Activated CD8-positive, alpha-beta T cell treated with anti-CD3 and anti-CD28 coated beads, Interleukin-2, amount 10 ng/mL, durations not matched to agents 7 days and 5 days (primary cell): Measurements from ENCODE around the gene SACS. TPM values are rescaled to one million over a fixed set of nuclear protein-coding genes. Genes with fewer than 3 reads are reported as not detected.

Experiments
- ATAC-seq: fragments of 150-1000 bp; cut with Tn5 transposase; one replicate; pipeline ENCODE4 v1.10.0; 2021; ENCODE audit warnings: moderate library complexity
- CTCF ChIA-PET: fragments of 350-600 bp; sonication (Branson Sonifier 250); formaldehyde crosslinking; loops from one replicate; lab custom pipeline; 2021; ENCODE audit warnings: antibody characterized with exemption; lab: Charles Lee
- POLR2A ChIA-PET: fragments of 350-600 bp; sonication (Branson Sonifier 250); formaldehyde crosslinking; loops from one replicate; lab custom pipeline; 2021; ENCODE audit warnings: antibody characterized with exemption; lab: Charles Lee
- DNase-seq: peaks from one replicate; pipeline ENCODE4 v3.0.0-alpha.2; 2020
- H3K27ac Mint-ChIP-seq: one replicate; pipeline ENCODE4 v1.8.0; 2021; ENCODE audit warnings: mild to moderate bottlenecking, mixed read lengths
- H3K27me3 Mint-ChIP-seq: one replicate; pipeline ENCODE4 v1.8.0; 2021; ENCODE audit warnings: low read depth, mixed read lengths
- H3K36me3 Mint-ChIP-seq: one replicate; pipeline ENCODE4 v1.8.0; 2021; ENCODE audit warnings: low read depth, mixed read lengths
- H3K4me1 Mint-ChIP-seq: one replicate; pipeline ENCODE4 v1.8.0; 2021; ENCODE audit warnings: low read depth, mixed read lengths
- H3K4me3 Mint-ChIP-seq: one replicate; pipeline ENCODE4 v1.8.0; 2021; ENCODE audit warnings: mild to moderate bottlenecking, mixed read lengths
- H3K9me3 Mint-ChIP-seq: one replicate; pipeline ENCODE4 v1.8.0; 2022; ENCODE audit warnings: mixed read lengths; ENCODE audit not compliant: insufficient read depth
- total RNA-seq, 2 experiments: library from RNA; stranded (reverse); gene quantifications; one replicate each; pipeline ENCODE4 v1.2.3, GENCODE V29; 2021

SACS gene
- total RNA-seq, 2 experiments from 2014 or later, result 30.6 to 32.4 TPM

DNA sequence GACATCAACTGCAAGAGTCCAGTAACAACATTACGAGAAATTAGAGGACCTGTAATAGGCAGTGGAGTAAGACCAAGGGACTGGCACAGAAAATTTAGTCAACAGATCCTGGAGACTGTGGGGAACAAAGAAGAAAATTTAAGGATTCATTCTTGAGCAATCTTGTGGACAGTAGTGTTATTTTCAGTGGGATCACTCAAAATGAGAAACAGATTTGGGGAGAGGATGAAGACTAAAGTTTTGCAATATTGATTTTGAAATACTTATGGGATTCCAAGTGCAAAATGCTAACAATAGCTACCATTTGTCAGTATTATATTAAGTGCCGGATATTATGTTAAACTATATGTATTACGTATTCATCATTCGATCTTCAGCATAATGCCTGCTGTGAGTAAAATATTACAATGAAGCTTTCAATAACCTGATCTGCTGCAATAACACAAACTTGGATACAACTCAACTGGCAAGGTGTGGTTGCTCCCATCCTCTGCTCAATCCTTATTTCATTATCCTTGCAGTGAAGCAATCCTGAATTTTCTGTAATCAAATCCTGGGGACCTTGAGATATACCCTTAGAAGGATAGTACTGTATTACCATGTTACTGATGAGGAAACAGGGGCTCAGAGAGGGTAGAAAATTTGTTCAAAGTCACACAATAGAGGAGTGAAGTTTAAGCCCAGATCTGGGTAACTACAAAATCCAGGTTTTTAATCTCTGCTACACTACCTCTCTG is 84.2 kb downstream of the SACS start:
- Mint-ChIP-seq H3K27ac (no peak overlapping the region), H3K36me3 (peaks cover 81% of the 10 kb centered on the region), H3K27me3 (no peaks in the 10 kb centered on the region), H3K4me3 (no peak overlapping the region), H3K9me3 (peaks cover 3% of the 10 kb centered on the region), H3K4me1 (peaks cover 3% of the 10 kb centered on the region)
- ATAC-seq (no peak), DNase-seq (no peak)
- ChIA-PET CTCF (no interaction called here), POLR2A (interaction anchor here (1.1 kb wide), 1 partner anchor 20 kb away, joined by 3 read pairs; no protein-coding TSS in a partner anchor)

DNA sequence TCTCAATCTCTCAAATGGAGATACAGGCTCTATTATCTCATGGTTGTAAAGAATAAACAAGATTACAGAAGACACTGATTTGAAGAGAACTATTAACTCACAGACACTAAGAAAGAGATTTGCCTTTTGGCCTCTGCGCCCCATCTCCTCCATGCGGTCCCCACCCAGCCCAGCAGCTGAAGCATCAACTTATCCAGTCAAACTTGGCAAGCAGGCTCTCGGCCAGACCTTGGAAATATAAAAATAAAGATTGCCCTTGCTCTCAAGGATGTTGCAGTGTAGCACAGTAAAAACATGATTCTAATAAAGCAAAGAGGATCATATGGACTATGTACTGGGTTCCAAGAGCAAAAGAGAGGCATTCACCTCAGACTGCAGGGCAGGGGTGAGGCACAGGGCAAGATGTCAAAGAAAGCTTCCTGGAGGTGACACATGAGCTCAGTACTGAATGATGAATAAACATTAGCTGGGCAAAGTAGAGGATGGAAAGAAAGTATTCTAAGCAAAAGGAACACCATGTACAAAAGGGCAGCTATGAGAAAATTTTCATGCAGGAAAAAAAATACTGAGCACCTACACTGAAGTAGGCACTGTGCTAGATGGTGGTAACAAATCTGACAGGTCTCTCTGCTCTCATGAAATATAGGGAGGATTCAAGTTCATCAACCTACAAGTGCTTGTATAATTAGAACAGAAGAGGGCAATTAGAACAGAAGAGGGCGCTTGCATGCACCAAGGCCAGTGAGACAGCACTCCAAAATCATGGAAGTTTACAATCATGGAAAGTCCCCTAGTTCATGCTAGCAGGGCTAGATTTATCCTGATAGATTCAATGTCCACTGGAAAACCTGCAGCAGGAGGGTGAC is 85.0 kb downstream of the SACS start:
- POLR2A ChIA-PET, result no interaction called here
- H3K27me3 Mint-ChIP-seq, result no peaks in the 10 kb centered on the region
- H3K9me3 Mint-ChIP-seq, result peaks cover 3% of the 10 kb centered on the region
- no peak overlapping the region for H3K4me3 Mint-ChIP-seq
- H3K4me1 Mint-ChIP-seq, result peaks cover 3% of the 10 kb centered on the region
- CTCF ChIA-PET, result interaction anchor here (1.4 kb wide), 1 partner anchor 27 kb away, joined by 3 read pairs; no protein-coding TSS in a partner anchor
- ATAC-seq (no peak), DNase-seq (no peak)
- H3K36me3 Mint-ChIP-seq, result peaks cover 86% of the 10 kb centered on the region
- no peak overlapping the region for H3K27ac Mint-ChIP-seq

DNA sequence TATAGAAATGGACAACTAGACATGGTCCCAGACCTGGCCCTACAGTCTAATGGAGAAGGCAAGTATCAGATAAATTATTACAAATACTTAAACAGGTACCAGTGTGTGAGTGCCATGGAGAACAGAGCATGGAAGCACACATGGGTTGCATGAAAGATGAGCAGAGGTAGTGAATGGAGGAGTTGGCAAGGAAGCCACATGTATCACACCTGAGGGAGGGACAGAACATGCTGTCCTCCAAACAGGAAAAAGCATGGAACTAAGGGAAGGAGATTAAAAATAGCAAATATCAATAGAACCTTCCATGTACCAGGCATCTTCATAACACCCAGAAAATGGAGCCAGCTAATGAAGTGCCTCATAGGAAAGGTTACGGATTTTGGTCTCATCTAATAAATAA is 85.9 kb downstream of the SACS start:
- H3K4me3 Mint-ChIP-seq, result no peak overlapping the region
- ChIA-PET POLR2A (no interaction called here), CTCF (interaction anchor here (1.4 kb wide), 1 partner anchor 26 kb away, joined by 3 read pairs; no protein-coding TSS in a partner anchor)
- peaks cover 3% of the 10 kb centered on the region for H3K9me3 Mint-ChIP-seq
- DNase-seq (no peak), ATAC-seq (no peak)
- no peaks in the 10 kb centered on the region for H3K27me3 Mint-ChIP-seq
- peaks cover 83% of the 10 kb centered on the region for H3K36me3 Mint-ChIP-seq
- H3K27ac Mint-ChIP-seq, result no peak overlapping the region
- peaks cover 3% of the 10 kb centered on the region for H3K4me1 Mint-ChIP-seq

DNA sequence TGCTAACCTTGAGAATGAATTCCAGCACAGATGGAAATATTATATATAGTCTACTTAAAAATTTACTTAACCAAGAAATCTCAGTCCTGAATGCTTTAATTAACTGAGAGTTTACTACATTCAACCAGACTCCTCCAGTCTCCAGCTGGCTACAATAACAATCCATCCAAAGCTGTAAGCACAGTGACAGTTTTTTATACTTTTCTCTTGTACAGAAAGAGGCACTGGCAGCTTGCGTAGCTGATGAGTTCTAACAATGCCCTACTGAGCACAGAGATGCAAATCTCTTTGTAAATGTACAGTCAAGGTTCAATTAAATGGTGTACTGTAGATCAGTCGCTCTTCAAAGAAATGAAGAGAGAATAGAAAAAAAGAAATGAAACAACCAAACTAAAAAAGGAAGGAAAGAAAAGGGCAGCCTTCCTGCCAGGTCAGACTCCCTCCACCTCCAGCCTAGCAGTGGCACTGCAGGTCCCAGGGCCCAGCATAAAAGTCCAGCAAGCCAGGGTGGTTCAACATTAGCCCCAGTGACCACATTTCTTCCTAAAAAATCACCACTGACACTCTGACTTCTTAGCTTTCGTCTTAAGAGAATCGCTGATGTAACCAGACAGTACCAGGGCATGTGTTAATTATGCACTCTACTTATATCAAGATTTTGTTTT is 88.4 kb downstream of the SACS start:
- H3K27me3 Mint-ChIP-seq, result no peaks in the 10 kb centered on the region
- ChIA-PET CTCF (no interaction called here), POLR2A (no interaction called here)
- no peaks in the 10 kb centered on the region for H3K4me1 Mint-ChIP-seq
- peaks cover 80% of the 10 kb centered on the region for H3K36me3 Mint-ChIP-seq
- no peaks in the 10 kb centered on the region for H3K9me3 Mint-ChIP-seq
- no peak overlapping the region for H3K27ac Mint-ChIP-seq
- no peak overlapping the region for H3K4me3 Mint-ChIP-seq
- ATAC-seq (no peak), DNase-seq (no peak)

DNA sequence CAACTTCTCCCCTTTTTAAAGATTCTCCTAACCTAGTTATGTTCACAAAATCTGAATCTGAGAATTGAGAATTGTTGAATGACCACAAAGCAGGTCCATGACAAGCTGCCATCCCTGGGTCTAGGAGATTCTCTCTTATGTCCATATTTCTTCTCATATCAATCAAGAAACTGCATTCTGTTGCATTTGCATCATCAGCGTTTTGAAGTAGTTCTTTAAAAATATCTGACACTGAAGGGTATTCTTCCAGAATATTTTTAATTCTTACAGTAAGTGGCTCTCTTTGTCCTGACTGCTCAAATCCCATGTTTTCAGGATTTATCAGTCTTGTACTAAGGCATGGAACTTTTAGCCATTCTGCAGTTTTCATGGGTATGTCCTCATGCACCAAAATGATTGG is 94.3 kb downstream of the SACS start:
- POLR2A ChIA-PET, result no interaction called here

DNA sequence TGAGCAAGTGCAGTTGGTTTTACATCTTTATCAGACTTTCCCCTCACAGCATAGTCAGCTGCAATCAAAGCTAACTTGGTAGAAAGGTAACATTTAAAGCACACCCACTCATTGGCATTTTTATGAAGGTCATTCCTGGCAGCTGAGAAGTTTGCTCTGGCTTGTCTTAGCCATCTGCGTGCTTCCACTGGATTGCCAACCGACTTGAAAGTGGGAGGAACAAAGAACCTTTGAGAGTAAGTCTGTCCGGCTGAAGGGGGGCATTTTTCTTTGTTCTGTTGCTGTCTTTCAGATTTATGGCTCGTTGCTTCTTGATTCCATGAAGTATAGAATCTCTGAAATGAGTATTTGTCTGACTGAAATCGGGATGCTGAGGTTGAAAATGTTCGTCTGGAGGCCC is 103.1 kb downstream of the SACS start:
- Mint-ChIP-seq H3K27me3 (no peaks in the 10 kb centered on the region), H3K27ac (no peak overlapping the region), H3K36me3 (peaks cover 39% of the 10 kb centered on the region), H3K9me3 (peaks cover 12% of the 10 kb centered on the region), H3K4me3 (no peak overlapping the region), H3K4me1 (peaks cover 2% of the 10 kb centered on the region)
- no peak for ATAC-seq
- POLR2A ChIA-PET, result interaction anchor here (0.6 to 1.2 kb wide), 2 partner anchors 8 to 419 kb away, joined by 3 to 4 read pairs; no protein-coding TSS in a partner anchor
- DNase-seq, result no peak
- CTCF ChIA-PET, result interaction anchor here (0.7 kb wide), 1 partner anchor 502 kb away, joined by 3 read pairs; no protein-coding TSS in a partner anchor

More for the DNA sequence above, 94.3 kb downstream of the SACS start:
- CTCF ChIA-PET, result no interaction called here
- H3K9me3 Mint-ChIP-seq, result peaks cover 30% of the 10 kb centered on the region
- H3K36me3 Mint-ChIP-seq, result peaks cover 80% of the 10 kb centered on the region
- H3K4me3 Mint-ChIP-seq, result no peak overlapping the region
- no peak for ATAC-seq
- no peak for DNase-seq
- no peaks in the 10 kb centered on the region for H3K4me1 Mint-ChIP-seq
- no peaks in the 10 kb centered on the region for H3K27me3 Mint-ChIP-seq
- no peak overlapping the region for H3K27ac Mint-ChIP-seq

DNA sequence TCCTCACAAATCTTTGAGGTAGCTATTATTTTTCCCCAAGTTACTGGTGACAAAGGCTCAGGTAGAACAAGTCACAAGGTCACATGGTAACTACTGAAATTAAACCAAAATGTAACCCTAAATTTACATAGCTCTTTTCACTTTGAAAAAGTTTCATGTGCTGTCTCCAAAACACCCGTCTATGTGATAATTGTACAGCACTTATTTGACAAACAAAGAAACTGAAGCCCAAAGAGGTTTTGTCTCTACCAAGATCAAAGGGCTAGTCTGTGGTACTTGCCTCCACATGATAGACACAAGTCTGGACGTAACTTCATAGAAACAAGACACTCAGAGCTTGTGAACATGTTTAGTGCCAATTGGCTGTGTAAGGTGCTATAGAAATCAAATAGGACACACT is 108.3 kb downstream of the SACS start:
- H3K4me1 Mint-ChIP-seq, result peaks cover 29% of the 10 kb centered on the region
- no peaks in the 10 kb centered on the region for H3K9me3 Mint-ChIP-seq
- H3K27me3 Mint-ChIP-seq, result no peaks in the 10 kb centered on the region
- CTCF ChIA-PET, result interaction anchor here (0.7 kb wide), 1 partner anchor 12 kb away, joined by 3 read pairs; no protein-coding TSS in a partner anchor
- no peak for ATAC-seq
- no peak overlapping the region for H3K27ac Mint-ChIP-seq
- DNase-seq, result no peak
- H3K36me3 Mint-ChIP-seq, result no peaks in the 10 kb centered on the region
- no peak overlapping the region for H3K4me3 Mint-ChIP-seq
- POLR2A ChIA-PET, result no interaction called here

DNA sequence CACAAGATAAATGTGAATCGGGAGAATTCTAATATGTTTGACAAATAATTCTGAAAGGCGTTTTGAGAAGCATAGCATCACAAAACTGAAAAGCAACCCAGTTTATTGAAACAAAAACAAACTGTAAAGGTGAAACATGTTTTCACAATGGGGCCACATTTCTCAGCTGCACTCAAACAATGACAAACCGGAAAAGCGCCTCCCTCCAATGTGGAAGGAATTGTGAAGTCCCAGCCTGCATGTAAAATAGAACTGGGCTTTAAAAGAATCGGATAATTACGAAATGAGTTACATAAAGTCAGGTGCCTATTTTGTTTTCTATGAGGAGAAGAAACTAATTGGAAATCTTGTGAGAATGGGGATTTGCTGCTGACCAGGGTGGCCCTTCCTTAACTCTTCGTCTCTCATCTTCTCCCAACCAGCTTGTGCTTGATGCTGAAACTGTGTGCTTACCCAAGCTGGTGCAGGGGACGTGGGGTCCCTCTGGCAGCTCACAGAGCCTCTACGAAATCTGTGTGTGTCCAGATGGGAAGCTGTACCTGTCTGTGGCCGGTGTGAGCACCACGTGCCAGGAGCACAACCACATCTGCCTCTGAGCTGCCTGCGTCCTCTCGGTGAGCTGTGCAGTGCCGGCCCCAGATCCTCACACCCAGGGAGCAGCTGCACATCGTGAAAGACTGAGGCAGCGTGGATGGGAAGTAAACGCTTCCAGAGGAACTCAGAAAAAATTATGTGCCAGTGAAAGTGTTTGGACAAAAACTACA is 109.4 kb downstream of the SACS start:
- DNase-seq, result no peak
- no peak overlapping the region for H3K4me3 Mint-ChIP-seq
- H3K36me3 Mint-ChIP-seq, result no peaks in the 10 kb centered on the region
- ChIA-PET POLR2A (no interaction called here), CTCF (no interaction called here)
- peaks cover 40% of the 10 kb centered on the region for H3K4me1 Mint-ChIP-seq
- no peak for ATAC-seq
- H3K27ac Mint-ChIP-seq, result no peak overlapping the region
- H3K27me3 Mint-ChIP-seq, result no peaks in the 10 kb centered on the region
- no peaks in the 10 kb centered on the region for H3K9me3 Mint-ChIP-seq

DNA sequence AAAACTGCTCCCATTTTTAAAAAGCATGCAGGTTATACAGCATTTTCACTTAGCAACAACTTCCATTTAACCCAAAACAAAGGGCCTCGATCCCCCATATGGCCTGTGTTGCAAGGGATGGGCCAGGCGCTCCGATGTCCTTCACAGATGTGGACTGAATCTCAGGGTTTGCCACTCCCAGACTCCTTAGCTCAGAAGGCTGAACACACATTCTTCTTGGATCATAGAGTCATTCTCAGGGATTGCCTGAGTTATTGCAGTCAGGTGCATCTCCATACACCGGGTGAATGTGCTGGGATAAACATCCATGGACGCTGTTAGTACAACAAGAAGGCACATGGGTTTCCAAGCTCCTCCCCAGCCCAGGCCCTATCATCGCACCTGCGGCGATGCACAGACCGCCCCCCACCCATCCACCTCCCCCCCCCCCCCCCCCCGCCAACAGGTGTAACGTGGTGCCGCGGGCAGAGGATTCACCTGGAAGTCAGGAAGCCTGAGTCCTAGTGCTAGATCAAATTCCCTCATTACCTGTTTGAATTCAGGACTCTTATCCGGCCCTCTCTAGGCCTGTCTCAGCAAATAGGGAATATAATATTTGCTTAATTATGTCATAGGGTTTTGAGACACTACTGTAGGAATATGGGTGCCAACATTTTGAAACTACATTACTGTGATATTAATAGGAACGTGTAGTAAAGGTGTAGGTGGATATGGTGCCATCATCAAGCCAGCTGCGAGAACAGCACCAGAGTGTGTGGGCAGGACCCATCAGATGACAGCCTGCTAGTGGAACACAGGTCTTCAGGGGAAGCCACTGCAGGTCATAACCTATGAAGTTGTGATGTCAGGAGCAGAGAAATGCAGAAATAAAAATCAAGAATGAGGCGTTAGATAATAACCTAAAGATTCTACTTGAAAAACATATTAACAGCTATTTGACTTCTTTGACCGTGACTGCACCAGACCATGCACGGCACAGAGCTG is 110.9 kb downstream of the SACS start:
- no peaks in the 10 kb centered on the region for H3K9me3 Mint-ChIP-seq
- ChIA-PET CTCF (interaction anchor here (0.8 to 1.3 kb wide), 3 partner anchors 23 to 63 kb away, joined by 3 read pairs; no protein-coding TSS in a partner anchor), POLR2A (interaction anchor here (1.1 to 2.0 kb wide), 2 partner anchors 8 to 11 kb away, joined by 3 to 4 read pairs; no protein-coding TSS in a partner anchor)
- ATAC-seq (no peak), DNase-seq (no peak)
- peaks cover 42% of the 10 kb centered on the region for H3K4me1 Mint-ChIP-seq
- H3K27ac Mint-ChIP-seq, result peak overlapping the region; percentile 84
- no peaks in the 10 kb centered on the region for H3K36me3 Mint-ChIP-seq
- peaks cover 4% of the 10 kb centered on the region for H3K27me3 Mint-ChIP-seq
- H3K4me3 Mint-ChIP-seq, result peak overlapping the region; percentile 74
